Cardiac muscle cell (in vitro differentiated cells and primary cell): ENCODE measurements around the gene ADORA2A. TPM values are rescaled to one million over a fixed set of nuclear protein-coding genes. Genes with fewer than 3 reads are reported as not detected.
A peak's percentile ranks its signal among the peaks of the same experiment; 100 is the strongest.

Experiments used
- DNase-seq, 2 donors: peaks; one replicate each; pipeline versions ENCODE4 v3.0.0 to v3.0.0-alpha.2; 2010 to 2017; ENCODE audit warnings: low read depth in 1 of 2, low spot score in 1 of 2
- H3K27ac ChIP-seq: fragments of 200-600 bp; sonication (generic); 2 replicates; pipeline ENCODE4 v1.5.1; 2016
- H3K27me3 ChIP-seq: fragments of 200-600 bp; sonication (generic); 2 replicates; pipeline ENCODE4 v1.6.0; 2016; ENCODE audit warnings: control low read depth
- H3K36me3 ChIP-seq: fragments of 200-600 bp; sonication (generic); 2 replicates; pipeline ENCODE4 v1.5.1; 2016; ENCODE audit warnings: control low read depth
- H3K4me1 ChIP-seq: fragments of 200-600 bp; sonication (generic); 2 replicates; pipeline ENCODE4 v1.8.1; 2017; ENCODE audit warnings: low read depth, mild to moderate bottlenecking, mixed run types
- H3K4me3 ChIP-seq: fragments of 200-600 bp; sonication (generic); 2 replicates; pipeline ENCODE4 v1.5.1; 2016; ENCODE audit warnings: mild to moderate bottlenecking
- H3K9me3 ChIP-seq: fragments of 200-600 bp; sonication (generic); 2 replicates; pipeline ENCODE4 v1.5.1; 2017; ENCODE audit warnings: low read depth, mild to moderate bottlenecking, control low read depth
- CTCF ChIP-seq: IDR thresholded peaks from 2 replicates; pipeline ENCODE4 v1.5.1; 2012; ENCODE audit warnings: low read depth, mild to moderate bottlenecking, low read length
- polyA plus RNA-seq: library from polyadenylated mRNA; unstranded; fragments of >200 nt; fragmentation: Nextera tagmentation; extraction: Ambion mirVana; gene quantifications from 2 replicates; pipeline ENCODE4 v1.2.1, GENCODE V29; 2016
- total RNA-seq: library from RNA; depleted of rRNA; stranded (reverse); fragments of >200 nt; gene quantifications from 2 replicates; pipeline ENCODE4 v1.2.3, GENCODE V29; 2016

ADORA2A gene
- total and polyA plus RNA-seq, 2 experiments from 2014 or later: 4.0 to 13.7 TPM

GRCh38 chr22:24398409-24398808, 29.0 kb upstream of the ADORA2A start:
- Histone ChIP-seq H3K36me3 (peaks cover 24% of the 10 kb centered on the region), H3K4me3 (no peak overlapping the region), H3K27ac (peak overlapping the region; percentile 25), H3K27me3 (no peaks in the 10 kb centered on the region), H3K4me1 (peaks cover 19% of the 10 kb centered on the region), H3K9me3 (no peaks in the 10 kb centered on the region)
- TF ChIP-seq CTCF: no peak
- no peak for DNase-seq

GRCh38 chr22:24400034-24400725, 27.2 kb upstream of the ADORA2A start:
- Histone ChIP-seq H3K27ac (no peak overlapping the region), H3K36me3 (peaks cover 19% of the 10 kb centered on the region), H3K9me3 (no peaks in the 10 kb centered on the region), H3K4me3 (no peak overlapping the region), H3K4me1 (peaks cover 27% of the 10 kb centered on the region), H3K27me3 (no peaks in the 10 kb centered on the region)
- no peak for TF ChIP-seq CTCF
- no peak for DNase-seq

GRCh38 chr22:24400726-24401596, 26.4 kb upstream of the ADORA2A start:
- no peak for TF ChIP-seq CTCF
- DNase-seq: no peak
- H3K4me1 ChIP-seq: peaks cover 27% of the 10 kb centered on the region
- no peaks in the 10 kb centered on the region for H3K27me3 ChIP-seq
- peak overlapping the region; percentile 92 for H3K27ac ChIP-seq
- no peak overlapping the region for H3K4me3 ChIP-seq
- peaks cover 15% of the 10 kb centered on the region for H3K36me3 ChIP-seq
- H3K9me3 ChIP-seq: no peaks in the 10 kb centered on the region

GRCh38 chr22:24401931-24402367, 25.4 kb upstream of the ADORA2A start:
- Histone ChIP-seq H3K36me3 (peaks cover 8% of the 10 kb centered on the region), H3K27ac (peak overlapping the region; percentile 92), H3K9me3 (no peaks in the 10 kb centered on the region), H3K4me3 (no peak overlapping the region), H3K27me3 (no peaks in the 10 kb centered on the region), H3K4me1 (peaks cover 33% of the 10 kb centered on the region)
- DNase-seq: no peak
- TF ChIP-seq CTCF: no peak

GRCh38 chr22:24402460-24403192, 24.8 kb upstream of the ADORA2A start:
- no peak for TF ChIP-seq CTCF
- Histone ChIP-seq H3K36me3 (peaks cover 7% of the 10 kb centered on the region), H3K27ac (peak overlapping the region; percentile 92), H3K4me1 (peaks cover 40% of the 10 kb centered on the region), H3K4me3 (no peak overlapping the region), H3K27me3 (no peaks in the 10 kb centered on the region), H3K9me3 (no peaks in the 10 kb centered on the region)
- DNase-seq: peak; percentile 79 to 89
